Transverse colon (tissue), 3 donors: Measurements from ENCODE around the gene MUC15.

Source experiments
- CTCF ChIP-seq, 5 experiments: fragments of 200-600 bp in 3 of 5; fragments of 450-650 bp in 2 of 5; sonication (generic) in 3 of 5; IDR thresholded peaks; 1 replicate in 2 of 5; 2 replicates in 3 of 5; pipeline ENCODE4 v1.5.1; 2016 to 2017; ENCODE audit warnings: antibody characterized with exemption in 5 of 5, inconsistent platforms in 3 of 5, mild to moderate bottlenecking in 2 of 5, moderate library complexity in 1 of 5
- EP300 ChIP-seq: sonication (generic); formaldehyde crosslinking; IDR thresholded peaks from one replicate; pipeline ENCODE4 v1.6.1; 2017; ENCODE audit warnings: antibody characterized with exemption, low read depth
- POLR2A ChIP-seq: fragments of 450-650 bp; IDR thresholded peaks from one replicate; pipeline ENCODE4 v1.6.1; 2016; ENCODE audit warnings: antibody characterized with exemption, mild to moderate bottlenecking, moderate library complexity

GRCh38 chr11:26537341-26537740 is 34.7 kb downstream of the MUC15 start:
- TF ChIP-seq POLR2A (no peak), CTCF (IDR thresholded peaks at IDR 0.05) (no peak), EP300 (no peak)
